Tibial nerve (tissue), 3 donors: Measurements from ENCODE around the gene TNKS2.
"Not testable (repeated sequence)": the region's sequence is repeated elsewhere in the genome, so short reads cannot be mapped to it uniquely, and the experiment has no call there.

Source experiments
- CTCF ChIP-seq, 5 experiments: fragments of 200-600 bp in 3 of 5; fragments of 450-650 bp in 2 of 5; sonication (generic) in 3 of 5; IDR thresholded peaks; one replicate each; pipeline ENCODE4 v1.5.1; 2016 to 2019; ENCODE audit warnings: antibody characterized with exemption in 5 of 5, mild to moderate bottlenecking in 3 of 5, moderate library complexity in 2 of 5
- POLR2A ChIP-seq, 2 donors: fragments of 450-650 bp; IDR thresholded peaks; one replicate each; pipeline ENCODE4 v1.6.1; 2017; ENCODE audit warnings: antibody characterized with exemption in 2 of 2, mild to moderate bottlenecking in 2 of 2, moderate library complexity in 2 of 2

- TF ChIP-seq CTCF, POLR2A (IDR thresholded peaks at IDR 0.05): not testable (repeated sequence)
These were observed 96.0 kb downstream of the TNKS2 start for GRCh38 chr10:91894261-91894685.
